BLaER1 treated with 17β-estradiol and CSF1 and Interleukin-3, amounts not matched to agents 10 nM and 100 nM (cell line): ENCODE measurements around the gene TMEM86B.
A peak's percentile ranks its signal among the peaks of the same experiment; 100 is the strongest.

Source experiments
- H3K27ac ChIP-seq, 11 experiments: shearing (Covaris generic); formaldehyde crosslinking; 2 replicates each; pipeline ENCODE4 v1.8.1; 2022
- H3K27me3 ChIP-seq, 11 experiments: shearing (Covaris generic); formaldehyde crosslinking; 2 replicates each; pipeline ENCODE4 v1.8.1; 2022
- H3K36me3 ChIP-seq, 11 experiments: shearing (Covaris generic); formaldehyde crosslinking; 2 replicates each; pipeline ENCODE4 v1.8.1; 2022
- H3K4me1 ChIP-seq, 10 experiments: shearing (Covaris generic); formaldehyde crosslinking; 2 replicates each; pipeline ENCODE4 v1.8.1; 2022
- H3K4me2 ChIP-seq, 11 experiments: shearing (Covaris generic); formaldehyde crosslinking; 2 replicates each; pipeline ENCODE4 v1.8.1; 2022
- H3K4me3 ChIP-seq, 10 experiments: shearing (Covaris generic); formaldehyde crosslinking; 2 replicates each; pipeline ENCODE4 v1.8.1; 2022
- H3K9ac ChIP-seq, 11 experiments: shearing (Covaris generic); formaldehyde crosslinking; 2 replicates each; pipeline ENCODE4 v1.8.1; 2022
- H3K9me3 ChIP-seq, 11 experiments: shearing (Covaris generic); formaldehyde crosslinking; replicated peaks in 1 of 11; 2 replicates each; pipeline ENCODE4 v1.8.1; 2022
- H4K20me1 ChIP-seq, 11 experiments: shearing (Covaris generic); formaldehyde crosslinking; 2 replicates each; pipeline ENCODE4 v1.8.1; 2022
- Cebpa-rat ChIP-seq, 11 experiments: shearing (Covaris generic); IDR thresholded peaks; 2 replicates each; pipeline ENCODE4 v1.8.1; 2022

Gene TMEM86B

DNA sequence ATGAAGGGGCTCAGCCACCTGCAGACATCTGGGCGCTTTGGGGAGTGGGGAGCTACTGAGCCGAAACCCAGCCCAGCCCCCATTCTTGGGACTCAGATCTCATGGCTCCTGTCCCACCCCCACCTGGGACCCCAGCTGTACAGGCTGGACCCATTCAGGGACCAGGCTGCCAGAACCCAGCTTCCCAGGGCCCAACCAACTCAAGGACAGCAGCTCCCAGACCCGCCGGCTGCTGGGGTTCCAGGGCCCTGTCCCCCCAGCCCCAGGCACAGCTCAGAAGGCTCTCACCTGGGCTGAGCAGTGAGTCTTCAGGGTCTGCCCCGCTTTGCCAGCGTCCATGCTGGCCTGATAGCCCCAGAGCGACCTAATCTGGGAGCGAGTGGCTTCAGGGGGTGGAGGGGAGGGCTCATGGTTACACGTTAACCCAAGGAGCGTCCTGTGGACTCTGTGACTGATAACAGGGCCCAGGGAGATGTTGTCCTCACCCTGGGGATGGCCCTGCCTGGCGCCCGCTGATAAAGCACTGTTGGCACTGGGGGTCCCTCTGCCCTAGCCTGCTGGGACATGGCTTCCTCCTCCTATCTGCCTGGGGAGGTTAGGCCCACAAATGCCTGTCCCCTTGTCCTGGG is at the start of gene TMEM86B:
Gene TMEM86B (minus strand): TSS at position 361 of the 629 bp plus-strand sequence. CDS start 22 bp downstream, at position 339.
- no peaks in the 10 kb centered on the region for H3K9me3 ChIP-seq
- no peak within 1 kb of the TSS for H3K27ac ChIP-seq
- H4K20me1 ChIP-seq = peaks cover 66 to 98% (median 89%) of the 10 kb centered on the region in 11 experiments; a peak in 21 of 22 replicates
- H3K4me2 ChIP-seq = no peak within 1 kb of the TSS
- H3K9ac ChIP-seq = no peak within 1 kb of the TSS
- peaks cover 79 to 94% (median 89%) of the 10 kb centered on the region in 11 experiments for H3K36me3 ChIP-seq
- no peak within 1 kb of the TSS for H3K4me3 ChIP-seq
- TF ChIP-seq Cebpa-rat (IDR thresholded peaks at IDR 0.05) = no peak
- H3K4me1 ChIP-seq = peaks cover 0 to 13% (median 0%) of the 10 kb centered on the region in 10 experiments; a peak in 4 of 20 replicates
- no peaks in the 10 kb centered on the region for H3K27me3 ChIP-seq

DNA sequence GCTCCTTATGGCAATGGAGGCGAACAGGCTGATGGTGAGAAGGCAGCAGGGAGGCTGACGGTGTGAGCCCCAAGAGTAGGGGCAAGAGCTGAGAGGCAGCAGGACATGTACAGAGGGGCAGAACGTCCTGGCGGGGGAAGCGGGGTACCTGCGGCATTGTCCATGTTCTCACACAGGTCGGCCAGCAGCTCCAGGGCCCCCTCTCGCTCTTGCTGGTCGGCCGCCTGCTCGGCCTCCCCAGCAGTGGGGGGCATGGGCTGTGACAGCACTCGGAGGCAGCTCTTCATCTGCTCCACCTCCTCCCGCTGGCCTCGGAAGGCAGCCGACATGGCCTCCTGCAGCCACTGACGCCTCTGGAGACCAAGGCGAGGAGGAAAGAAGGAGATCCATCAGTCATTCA is 48.9 kb upstream of the TMEM86B start:
- H3K27me3 ChIP-seq = no peaks in the 10 kb centered on the region
- H4K20me1 ChIP-seq = 0 out of 22 replicates have a peak, but pooled peaks cover 0 to 6% (median 0%) of the 10 kb centered on the region in 11 experiments
- peaks cover 14 to 47% (median 35%) of the 10 kb centered on the region in 11 experiments for H3K36me3 ChIP-seq
- no peak for TF ChIP-seq Cebpa-rat (IDR thresholded peaks at IDR 0.05)
- peaks cover 40 to 55% (median 49%) of the 10 kb centered on the region in 10 experiments for H3K4me1 ChIP-seq
- no peaks in the 10 kb centered on the region for H3K9me3 ChIP-seq
- H3K9ac ChIP-seq = peak overlapping the region in 5 of 11 experiments; percentile 10 to 44 (median 33); a peak in 5 of 22 replicates
- no peak overlapping the region for H3K4me3 ChIP-seq
- peak overlapping the region in 5 of 11 experiments; percentile 28 to 54 (median 36); a peak in 8 of 22 replicates for H3K27ac ChIP-seq
- H3K4me2 ChIP-seq = peak overlapping the region in 7 of 11 experiments; percentile 37 to 74 (median 67); a peak in 10 of 22 replicates

DNA sequence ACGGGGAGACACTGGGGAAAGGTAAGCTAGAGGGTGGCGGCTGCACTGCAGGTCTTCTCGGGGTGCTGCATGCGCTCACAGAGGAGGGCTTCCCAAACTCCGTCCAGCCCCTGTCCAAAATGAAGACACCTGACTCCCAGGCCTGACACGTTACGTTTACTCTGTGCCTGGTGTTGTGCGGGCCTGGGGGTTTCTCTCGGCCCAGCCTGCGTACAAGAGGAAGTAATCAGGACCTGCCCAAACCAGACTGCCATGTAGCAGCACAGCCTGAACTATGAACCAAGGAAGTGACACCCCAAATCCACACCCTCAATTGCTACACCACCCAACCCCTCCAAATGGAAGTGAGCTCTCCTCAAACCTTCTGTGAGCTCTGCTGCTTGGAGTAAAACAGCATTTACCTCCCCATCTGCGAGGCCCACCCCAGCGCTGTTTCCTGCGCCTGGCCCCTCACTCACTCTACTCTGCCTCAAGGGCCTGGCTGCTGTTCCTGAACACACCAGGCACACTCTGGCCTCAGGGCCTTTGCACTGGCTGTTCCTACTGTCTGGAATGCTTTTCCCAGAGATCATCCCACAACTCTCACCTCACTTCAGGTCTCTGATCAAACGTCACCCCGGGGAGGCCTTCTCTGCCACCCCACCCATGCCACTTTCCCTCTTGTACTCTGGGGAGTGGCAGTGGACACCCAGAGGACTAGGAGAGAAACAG is 48.3 kb upstream of the TMEM86B start:
- H3K27ac ChIP-seq = peak overlapping the region in 8 of 11 experiments; percentile 15 to 54 (median 34); a peak in 13 of 22 replicates
- no peak for TF ChIP-seq Cebpa-rat (IDR thresholded peaks at IDR 0.05)
- H3K27me3 ChIP-seq = no peaks in the 10 kb centered on the region
- 0 out of 22 replicates have a peak, but pooled peaks cover 0 to 6% (median 0%) of the 10 kb centered on the region in 11 experiments for H4K20me1 ChIP-seq
- H3K9ac ChIP-seq = peak overlapping the region in 10 of 11 experiments; percentile 3 to 57 (median 27); a peak in 13 of 22 replicates
- H3K4me3 ChIP-seq = no peak overlapping the region
- no peaks in the 10 kb centered on the region for H3K9me3 ChIP-seq
- peaks cover 40 to 55% (median 46%) of the 10 kb centered on the region in 10 experiments for H3K4me1 ChIP-seq
- H3K36me3 ChIP-seq = peaks cover 20 to 52% (median 42%) of the 10 kb centered on the region in 11 experiments
- H3K4me2 ChIP-seq = peak overlapping the region; percentile 35 to 74 (median 50)

DNA sequence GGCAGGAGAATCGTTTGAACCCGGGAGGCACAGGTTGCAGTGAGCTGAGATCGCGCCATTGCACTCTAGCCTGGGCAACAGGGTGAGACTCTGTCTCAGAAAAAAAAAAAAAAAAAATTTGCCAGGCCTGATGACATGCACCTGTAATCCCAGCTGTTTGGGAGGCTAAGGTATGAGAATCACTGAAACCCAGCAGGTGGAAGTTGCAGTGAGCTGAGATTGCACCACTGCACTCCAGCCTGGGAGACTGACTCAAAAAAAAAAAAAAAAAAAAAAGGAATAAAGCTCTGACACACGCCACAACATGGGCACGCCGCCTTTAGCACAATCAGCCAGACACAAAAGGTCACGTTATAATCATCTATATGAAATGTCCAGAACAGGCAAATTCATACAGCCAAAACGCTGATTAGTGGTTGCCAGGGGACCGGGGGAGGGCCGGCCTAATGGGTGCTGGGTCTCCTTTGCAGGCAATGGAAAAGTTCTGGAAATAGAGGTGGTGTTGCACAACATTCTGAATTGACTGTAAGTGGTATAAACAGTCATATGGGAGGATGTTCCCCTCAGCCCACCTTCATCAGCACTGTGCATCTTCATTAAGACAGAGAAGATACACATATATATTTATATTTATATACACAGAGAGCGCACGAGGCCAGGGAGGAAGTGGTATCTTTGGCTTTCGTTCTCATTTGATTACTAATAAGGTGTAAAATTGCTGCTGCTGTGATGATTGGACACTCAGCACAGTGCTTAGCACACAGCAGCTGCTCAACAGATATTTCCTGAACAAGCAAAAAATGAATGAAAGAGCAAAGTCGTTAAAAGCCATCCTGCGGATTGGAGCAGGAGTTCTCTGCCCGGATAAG is 47.5 kb upstream of the TMEM86B start:
- TF ChIP-seq Cebpa-rat (IDR thresholded peaks at IDR 0.05) = peak in 2 of 11 experiments; percentile 7 to 39; a peak in 1 of 22 replicates
- peak overlapping the region in 8 of 11 experiments; percentile 15 to 54 (median 34); a peak in 11 of 22 replicates for H3K27ac ChIP-seq
- H3K4me2 ChIP-seq = peak overlapping the region; percentile 35 to 74 (median 50)
- no peak overlapping the region for H3K4me3 ChIP-seq
- H3K27me3 ChIP-seq = no peaks in the 10 kb centered on the region
- peaks cover 33 to 47% (median 38%) of the 10 kb centered on the region in 10 experiments for H3K4me1 ChIP-seq
- H3K9me3 ChIP-seq = no peaks in the 10 kb centered on the region
- 0 out of 22 replicates have a peak, but pooled peaks cover 0 to 6% (median 0%) of the 10 kb centered on the region in 11 experiments for H4K20me1 ChIP-seq
- H3K9ac ChIP-seq = peak overlapping the region in 9 of 11 experiments; percentile 10 to 57 (median 33); a peak in 12 of 22 replicates
- peaks cover 26 to 60% (median 49%) of the 10 kb centered on the region in 11 experiments for H3K36me3 ChIP-seq

- H3K36me3 ChIP-seq = peaks cover 26 to 80% (median 61%) of the 10 kb centered on the region in 11 experiments
- H3K4me3 ChIP-seq = no peak overlapping the region
- H3K9ac ChIP-seq = 0 out of 22 replicates have a peak overlapping the region, but pooled peaks of 1 of the 11 experiments have one; percentile 29
- H3K4me1 ChIP-seq = peaks cover 20 to 34% (median 25%) of the 10 kb centered on the region in 10 experiments
- TF ChIP-seq Cebpa-rat (IDR thresholded peaks at IDR 0.05) = no peak
- H3K27ac ChIP-seq = no peak overlapping the region
- H3K4me2 ChIP-seq = no peak overlapping the region
- no peaks in the 10 kb centered on the region for H3K9me3 ChIP-seq
- peaks cover 0 to 6% (median 0%) of the 10 kb centered on the region in 11 experiments; a peak in 1 of 22 replicates for H4K20me1 ChIP-seq
- no peaks in the 10 kb centered on the region for H3K27me3 ChIP-seq
These were observed 45.6 kb upstream of the TMEM86B start for GRCh38 chr19:55273978-55274707.

DNA sequence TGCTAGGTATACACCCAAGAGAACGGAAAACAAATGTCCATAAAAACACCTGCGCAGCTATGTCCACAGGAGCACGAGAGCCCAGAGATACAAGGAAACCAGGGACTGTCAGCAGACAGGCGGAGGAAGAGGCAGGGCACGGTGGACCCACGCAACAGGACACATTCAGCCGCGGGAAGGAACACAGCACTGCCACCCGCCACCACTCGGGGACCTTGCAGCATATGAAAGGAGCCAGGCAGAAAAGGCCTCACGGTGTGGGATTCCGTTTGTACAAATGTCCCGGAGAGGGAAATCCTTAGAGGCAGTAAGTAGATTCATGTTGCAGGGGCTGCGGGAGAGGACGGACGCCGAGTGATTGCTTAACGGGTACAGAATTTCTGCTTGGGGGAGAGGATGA is 43.6 kb upstream of the TMEM86B start:
- Histone ChIP-seq H3K9ac (no peak overlapping the region), H3K4me3 (no peak overlapping the region)

GRCh38 chr19:55270172-55270942 is 41.8 kb upstream of the TMEM86B start:
- peaks cover 12 to 20% (median 17%) of the 10 kb centered on the region in 11 experiments; a peak in 21 of 22 replicates for H3K9me3 ChIP-seq
- H3K27me3 ChIP-seq = no peaks in the 10 kb centered on the region
- no peak for TF ChIP-seq Cebpa-rat (IDR thresholded peaks at IDR 0.05)
- H3K4me2 ChIP-seq = no peak overlapping the region
- no peak overlapping the region for H3K4me3 ChIP-seq
- peaks cover 28 to 84% (median 72%) of the 10 kb centered on the region in 11 experiments for H3K36me3 ChIP-seq
- H3K27ac ChIP-seq = no peak overlapping the region
- H4K20me1 ChIP-seq = peaks cover 0 to 4% (median 0%) of the 10 kb centered on the region in 11 experiments; a peak in 3 of 22 replicates
- peaks cover 0 to 4% (median 0%) of the 10 kb centered on the region in 10 experiments; a peak in 1 of 20 replicates for H3K4me1 ChIP-seq
- no peak overlapping the region for H3K9ac ChIP-seq

More for the DNA sequence above, 43.6 kb upstream of the TMEM86B start:
- no peaks in the 10 kb centered on the region for H3K27me3 ChIP-seq
- H3K27ac ChIP-seq = no peak overlapping the region
- H3K4me2 ChIP-seq = no peak overlapping the region
- peaks cover 28 to 84% (median 68%) of the 10 kb centered on the region in 11 experiments for H3K36me3 ChIP-seq
- peaks cover 6 to 10% (median 7%) of the 10 kb centered on the region in 11 experiments; a peak in 21 of 22 replicates for H3K9me3 ChIP-seq
- H3K4me1 ChIP-seq = peaks cover 14 to 18% (median 15%) of the 10 kb centered on the region in 10 experiments
- no peak for TF ChIP-seq Cebpa-rat (IDR thresholded peaks at IDR 0.05)
- H4K20me1 ChIP-seq = peaks cover 0 to 4% (median 0%) of the 10 kb centered on the region in 11 experiments; a peak in 1 of 22 replicates
